ENCODE measurements around the gene CANT1.

Gene CANT1

DNA sequence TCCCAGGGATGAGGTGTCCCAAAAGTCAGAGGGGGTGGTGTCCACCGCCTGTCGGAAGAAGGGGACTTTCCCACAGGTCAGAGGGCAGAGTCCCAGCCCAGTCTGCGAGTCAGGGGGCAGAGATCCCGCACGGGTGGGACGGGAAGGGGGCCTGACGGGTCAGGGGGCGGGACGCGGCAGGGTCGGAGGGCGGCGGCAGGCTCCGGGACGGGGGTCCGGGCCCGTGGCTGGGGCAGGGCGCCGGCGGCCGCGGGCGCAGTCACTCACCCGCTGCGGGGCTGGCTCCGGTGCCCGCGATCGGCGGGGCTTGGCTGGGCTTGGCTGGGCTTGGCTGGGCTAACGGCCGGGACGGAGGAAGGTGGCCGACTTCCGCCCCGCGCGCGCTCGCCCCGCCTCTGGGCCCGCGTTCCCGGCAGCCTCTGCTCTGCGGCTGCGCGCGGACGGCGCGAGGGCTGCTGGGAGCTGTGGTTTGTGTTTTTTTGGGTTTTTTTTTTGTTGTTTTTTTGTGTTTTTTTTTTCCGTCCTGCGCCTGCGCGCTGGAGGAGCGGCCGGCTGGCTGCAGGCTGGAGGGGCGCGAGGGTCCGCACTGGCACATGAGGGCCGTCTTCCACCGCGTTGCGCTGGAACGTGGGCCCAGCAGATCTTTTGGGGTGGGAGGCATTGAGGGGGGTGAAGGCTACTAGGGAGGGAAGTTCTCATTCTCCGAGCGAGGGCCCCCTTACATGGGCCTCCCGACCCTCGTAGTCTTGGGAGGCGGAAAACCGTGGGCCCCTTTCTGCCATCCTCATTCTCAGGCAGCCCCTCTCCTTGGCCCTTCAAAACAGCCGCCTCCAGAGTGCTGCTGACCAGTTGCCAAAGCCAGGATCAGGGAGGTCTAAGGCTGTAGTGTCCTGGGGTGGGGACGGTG, at the start of gene CANT1:
Gene CANT1, minus strand, starts transcription at position 368 of the 907 bp plus-strand sequence. CDS start 12,142 bp downstream, outside the sequence.
- peak; percentile 69 to 73 for DNase-seq (ENCODE audit: low read depth in 2 of 2)

- DNase-seq (ENCODE audit: low read depth in 2 of 2), result no peak
These were observed 48.3 kb upstream of the CANT1 start for GRCh38 chr17:79057737-79058385.

DNA sequence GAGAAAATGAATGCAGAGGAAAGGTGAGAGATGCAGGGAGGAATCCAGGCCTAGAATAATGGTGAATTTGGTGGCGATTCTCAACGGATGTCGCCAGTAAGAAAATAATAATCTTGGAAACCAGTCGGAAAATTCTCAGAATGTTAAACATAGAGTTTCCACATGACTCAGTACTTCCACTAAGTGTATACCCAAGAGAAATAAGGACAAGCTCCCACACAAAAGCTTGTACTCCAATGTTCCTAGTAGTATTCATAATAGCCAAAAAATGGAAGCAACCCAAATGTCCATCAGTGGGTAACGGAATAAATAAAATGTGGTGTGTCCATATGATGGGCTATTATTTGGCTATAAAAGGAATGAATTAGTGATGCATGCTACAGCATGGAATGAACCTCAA, 45.6 kb upstream of the CANT1 start:
- no peak for DNase-seq (ENCODE audit: low read depth in 2 of 2)

DNA sequence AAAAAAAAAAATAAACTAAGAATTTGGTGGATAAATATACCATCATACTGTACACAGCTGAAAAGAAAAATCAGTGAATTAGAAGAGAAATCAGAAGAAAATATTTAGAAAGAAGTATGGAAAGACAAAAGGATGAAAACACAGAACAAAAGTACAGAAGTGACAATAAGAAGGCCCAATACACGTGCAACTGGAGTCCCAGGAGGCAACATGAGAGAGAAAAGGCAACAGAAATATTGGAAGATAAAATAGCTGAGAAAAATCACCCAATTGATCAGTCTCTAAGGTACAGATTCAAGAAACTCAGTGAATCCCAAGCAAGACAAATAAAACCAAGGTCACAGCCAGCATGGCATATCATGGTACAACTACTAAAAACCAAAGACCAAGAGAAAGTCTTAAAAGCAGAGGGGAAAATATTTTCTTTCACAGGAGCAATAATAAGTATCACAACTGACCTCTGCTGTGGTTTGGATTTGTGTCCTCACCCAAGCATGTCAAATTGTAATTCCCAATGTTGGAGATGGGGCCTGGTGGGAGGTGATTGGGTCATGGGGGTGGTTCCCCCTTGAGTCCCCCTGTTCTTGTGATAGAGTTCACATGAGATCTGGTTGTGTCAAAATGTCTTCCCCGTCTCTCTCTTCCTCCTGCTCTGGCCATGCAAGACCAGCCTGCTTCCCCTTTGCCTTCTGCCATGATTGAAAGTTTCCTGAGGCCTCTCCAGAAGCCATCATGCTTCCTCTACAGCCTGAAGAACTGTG, 44.8 kb upstream of the CANT1 start:
- no peak for DNase-seq (ENCODE audit: low read depth in 2 of 2)

- DNase-seq (ENCODE audit: low read depth in 2 of 2), result no peak
These were observed 43.8 kb upstream of the CANT1 start for GRCh38 chr17:79053251-79053925.

GRCh38 chr17:79052131-79052530, 42.6 kb upstream of the CANT1 start:
- DNase-seq (ENCODE audit: low read depth in 2 of 2), result no peak

- DNase-seq (ENCODE audit: low read depth in 2 of 2), result no peak
These were observed 41.7 kb upstream of the CANT1 start for GRCh38 chr17:79051306-79051705.

DNA sequence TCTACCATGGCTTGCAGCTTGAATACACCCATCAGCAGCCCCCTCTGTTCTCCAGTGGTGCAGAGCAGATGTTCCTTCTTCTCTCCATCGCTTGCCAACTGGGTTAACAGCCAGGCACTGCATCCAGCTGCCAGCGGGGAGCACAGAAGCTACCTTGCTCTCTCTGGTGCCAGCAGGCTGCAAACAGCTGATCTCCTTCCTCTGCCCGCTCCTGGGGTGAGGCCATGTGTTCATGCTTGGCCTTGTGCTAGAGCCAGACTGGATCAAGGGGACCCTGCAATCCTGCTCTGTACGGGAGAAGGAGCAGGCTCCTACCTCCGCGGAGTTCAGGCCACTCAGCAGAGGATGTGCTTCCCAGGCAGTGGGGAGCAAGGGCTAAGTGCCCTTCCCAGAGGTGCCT, 41.0 kb upstream of the CANT1 start:
- no peak for DNase-seq (ENCODE audit: low read depth in 2 of 2)

GRCh38 chr17:79049821-79050220, 40.3 kb upstream of the CANT1 start:
- DNase-seq (ENCODE audit: low read depth in 2 of 2), result no peak

- DNase-seq (ENCODE audit: low read depth in 2 of 2), result no peak
These were observed 39.5 kb upstream of the CANT1 start for GRCh38 chr17:79048826-79049755.

- DNase-seq (ENCODE audit: low read depth in 2 of 2), result no peak
These were observed 38.6 kb upstream of the CANT1 start for GRCh38 chr17:79047923-79048825.

DNA sequence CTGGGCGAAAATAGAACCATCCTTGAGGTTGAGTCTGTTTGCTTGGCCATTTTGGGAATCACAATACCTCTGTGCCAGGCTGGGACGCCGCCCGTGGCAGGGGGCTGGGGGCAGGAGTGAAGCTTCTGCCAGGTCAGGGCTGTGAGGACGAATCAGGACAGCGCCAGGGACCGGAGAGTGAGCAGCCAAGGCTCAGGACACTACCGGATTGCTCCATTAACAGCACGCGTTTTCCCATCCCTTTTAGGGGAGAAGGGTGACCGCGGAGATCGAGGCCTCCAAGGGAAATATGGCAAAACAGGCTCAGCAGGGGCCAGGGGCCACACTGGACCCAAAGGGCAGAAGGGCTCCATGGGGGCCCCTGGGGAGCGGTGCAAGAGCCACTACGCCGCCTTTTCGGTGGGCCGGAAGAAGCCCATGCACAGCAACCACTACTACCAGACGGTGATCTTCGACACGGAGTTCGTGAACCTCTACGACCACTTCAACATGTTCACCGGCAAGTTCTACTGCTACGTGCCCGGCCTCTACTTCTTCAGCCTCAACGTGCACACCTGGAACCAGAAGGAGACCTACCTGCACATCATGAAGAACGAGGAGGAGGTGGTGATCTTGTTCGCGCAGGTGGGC, 37.8 kb upstream of the CANT1 start:
- no peak for DNase-seq (ENCODE audit: low read depth in 2 of 2)

DNA sequence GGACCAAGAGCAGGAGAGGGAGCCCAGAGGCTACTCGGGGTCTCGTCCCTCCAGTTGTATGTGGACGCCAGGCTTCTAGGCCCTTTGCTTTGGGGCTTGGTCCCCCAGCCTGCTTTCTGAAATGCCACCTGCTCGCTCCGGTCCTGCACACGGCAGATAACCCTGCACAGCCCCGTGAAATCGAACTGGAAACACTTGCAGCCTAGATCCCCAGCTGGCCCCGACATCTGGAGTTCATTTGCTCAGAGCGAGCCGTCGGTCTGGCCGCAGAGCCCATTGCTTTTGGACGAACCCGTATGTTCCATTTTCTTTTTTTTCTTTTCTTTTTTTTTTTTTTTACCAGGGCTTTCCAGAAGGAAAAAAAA, 37.3 kb upstream of the CANT1 start:
- DNase-seq (ENCODE audit: low read depth in 2 of 2), result no peak

- no peak for DNase-seq (ENCODE audit: low read depth in 2 of 2)
These were observed 36.8 kb upstream of the CANT1 start for GRCh38 chr17:79046197-79046915.

DNA sequence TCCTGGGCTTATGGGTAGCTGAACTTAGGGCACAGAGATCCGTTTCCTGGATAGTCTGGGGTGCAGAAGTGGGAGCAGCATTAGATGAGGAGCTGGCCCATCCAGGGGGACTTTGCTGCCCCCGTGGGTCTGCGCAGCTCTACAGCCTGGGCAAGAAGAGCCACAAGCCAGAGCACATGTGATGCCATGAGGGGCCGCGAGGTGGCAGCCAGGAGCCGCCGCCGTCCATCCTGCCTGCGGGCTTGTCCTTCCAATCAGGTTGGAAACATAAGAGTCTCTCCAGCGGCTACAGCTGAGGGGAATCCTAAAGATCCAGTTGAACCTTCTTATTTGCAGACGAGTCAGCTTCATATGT, 36.3 kb upstream of the CANT1 start:
- DNase-seq (ENCODE audit: low read depth in 2 of 2), result peak; percentile 39 to 62

GRCh38 chr17:79045001-79045729, 35.6 kb upstream of the CANT1 start:
- DNase-seq (ENCODE audit: low read depth in 2 of 2), result no peak

- no peak for DNase-seq (ENCODE audit: low read depth in 2 of 2)
These were observed 34.9 kb upstream of the CANT1 start for GRCh38 chr17:79044462-79044861.

DNA sequence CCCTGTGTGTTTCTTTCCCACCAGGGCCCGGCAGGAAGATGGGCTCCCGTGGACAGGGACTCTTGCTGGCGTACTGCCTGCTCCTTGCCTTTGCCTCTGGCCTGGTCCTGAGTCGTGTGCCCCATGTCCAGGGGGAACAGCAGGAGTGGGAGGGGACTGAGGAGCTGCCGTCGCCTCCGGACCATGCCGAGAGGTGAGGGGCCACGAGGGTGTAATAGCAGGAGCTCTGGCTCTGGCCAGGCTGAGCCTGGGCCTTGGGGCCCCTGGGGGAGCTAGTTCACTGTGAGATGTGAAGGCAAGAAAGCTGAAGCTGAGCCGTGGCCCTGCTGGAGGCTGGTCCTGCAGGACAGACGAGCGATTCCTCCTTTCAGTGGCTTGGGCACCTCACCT, 34.4 kb upstream of the CANT1 start:
- no peak for DNase-seq (ENCODE audit: low read depth in 2 of 2)
